GM18858 (cell line): ENCODE measurements around the gene OR1E2.
"Not testable (repeated sequence)": the region's sequence is repeated elsewhere in the genome, so short reads cannot be mapped to it uniquely, and the experiment has no call there.

ENCODE experiments used
- ATAC-seq: cut with Tn5 transposase; IDR thresholded peaks from one replicate; pipeline ENCODE4 v1.9.1; 2021; ENCODE audit not compliant: unreplicated experiment

The OR1E2 gene

GRCh38 chr17:3398310-3398709 is 35.3 kb downstream of the OR1E2 start, which contains the start of gene OR1E1:
Gene OR1E1 (minus strand): TSS chr17:3398410. CDS start chr17:3398410, 0 bp downstream.
- ATAC-seq: no peak

GRCh38 chr17:3397801-3398200 is 35.8 kb downstream of the OR1E2 start:
- ATAC-seq: not testable (repeated sequence)

- ATAC-seq: no peak
Observed at GRCh38 chr17:3389791-3390190, 43.9 kb downstream of the OR1E2 start.

GRCh38 chr17:3385869-3386816 is 47.5 kb downstream of the OR1E2 start, which contains the start of gene OR3A2:
Gene OR3A2 (minus strand): TSS chr17:3386308.
- no peak for ATAC-seq
